Effector memory CD8-positive, alpha-beta T cell (primary cell): Measurements from ENCODE around the gene SH3RF3.

Source experiments
- ATAC-seq: fragments of 150-1000 bp; cut with Tn5 transposase; replicated peaks from 2 replicates; pipeline ENCODE4 v1.10.0; 2021; ENCODE audit warnings: mild to moderate bottlenecking, moderate library complexity
- DNase-seq, 3 experiments: peaks; one replicate each; pipeline ENCODE4 v3.0.0; 2021
- H3K27ac Mint-ChIP-seq, 2 donors: one replicate each; pipeline ENCODE4 v1.8.0; 2022; ENCODE audit warnings: mild to moderate bottlenecking in 2 of 2, mixed read lengths in 2 of 2, moderate library complexity in 2 of 2
- H3K27me3 Mint-ChIP-seq, 2 donors: one replicate each; pipeline ENCODE4 v1.8.0; 2022; ENCODE audit warnings: mixed read lengths in 2 of 2
- H3K36me3 Mint-ChIP-seq: one replicate; pipeline ENCODE4 v1.8.0; 2022; ENCODE audit warnings: mild to moderate bottlenecking, moderate library complexity, mixed read lengths; ENCODE audit not compliant: insufficient read depth
- H3K4me1 Mint-ChIP-seq, 2 donors: one replicate each; pipeline ENCODE4 v1.8.0; 2022; ENCODE audit warnings: low read depth in 2 of 2, mixed read lengths in 2 of 2
- H3K4me3 Mint-ChIP-seq, 2 donors: one replicate each; pipeline ENCODE4 v1.8.0; 2022; ENCODE audit warnings: mild to moderate bottlenecking in 2 of 2, mixed read lengths in 2 of 2, moderate library complexity in 2 of 2
- H3K9me3 Mint-ChIP-seq, 2 donors: one replicate each; pipeline ENCODE4 v1.8.0; 2022; ENCODE audit warnings: mixed read lengths in 2 of 2

SH3RF3 gene

GRCh38 chr2:109370399-109371035 lies 241.5 kb downstream of the SH3RF3 start:
- DNase-seq (no peak), ATAC-seq (no peak)
- H3K27ac Mint-ChIP-seq, result no peak overlapping the region
- peaks cover 8 to 41% of the 10 kb centered on the region in 2 donors for H3K27me3 Mint-ChIP-seq
- no peak overlapping the region for H3K4me3 Mint-ChIP-seq
- no peaks in the 10 kb centered on the region for H3K9me3 Mint-ChIP-seq
- no peaks in the 10 kb centered on the region for H3K36me3 Mint-ChIP-seq
- no peaks in the 10 kb centered on the region for H3K4me1 Mint-ChIP-seq

GRCh38 chr2:109371481-109372170 lies 242.6 kb downstream of the SH3RF3 start:
- Mint-ChIP-seq H3K4me3 (no peak overlapping the region), H3K27me3 (peaks cover 8 to 49% of the 10 kb centered on the region in 2 donors), H3K27ac (no peak overlapping the region), H3K4me1 (no peaks in the 10 kb centered on the region), H3K9me3 (no peaks in the 10 kb centered on the region), H3K36me3 (no peaks in the 10 kb centered on the region)
- ATAC-seq (no peak), DNase-seq (no peak)

GRCh38 chr2:109372171-109372568 lies 243.2 kb downstream of the SH3RF3 start:
- ATAC-seq, result no peak
- Mint-ChIP-seq H3K4me1 (no peaks in the 10 kb centered on the region), H3K4me3 (no peak overlapping the region), H3K9me3 (no peaks in the 10 kb centered on the region), H3K27me3 (peaks cover 12 to 55% of the 10 kb centered on the region in 2 donors), H3K27ac (no peak overlapping the region), H3K36me3 (no peaks in the 10 kb centered on the region)
- no peak for DNase-seq

- H3K27ac Mint-ChIP-seq, result no peak overlapping the region
- ATAC-seq (no peak), DNase-seq (no peak)
- H3K27me3 Mint-ChIP-seq, result peaks cover 11 to 59% of the 10 kb centered on the region in 2 donors
- H3K36me3 Mint-ChIP-seq, result no peaks in the 10 kb centered on the region
- no peaks in the 10 kb centered on the region for H3K9me3 Mint-ChIP-seq
- H3K4me3 Mint-ChIP-seq, result no peak overlapping the region
- H3K4me1 Mint-ChIP-seq, result no peaks in the 10 kb centered on the region
These were observed 243.6 kb downstream of the SH3RF3 start for GRCh38 chr2:109372614-109373013.

GRCh38 chr2:109373791-109374547 lies 245.0 kb downstream of the SH3RF3 start:
- no peak overlapping the region for H3K4me3 Mint-ChIP-seq
- no peaks in the 10 kb centered on the region for H3K9me3 Mint-ChIP-seq
- no peaks in the 10 kb centered on the region for H3K36me3 Mint-ChIP-seq
- H3K27me3 Mint-ChIP-seq, result peaks cover 7 to 73% of the 10 kb centered on the region in 2 donors
- no peaks in the 10 kb centered on the region for H3K4me1 Mint-ChIP-seq
- no peak overlapping the region for H3K27ac Mint-ChIP-seq
- no peak for DNase-seq
- no peak for ATAC-seq

GRCh38 chr2:109374548-109375130 lies 245.6 kb downstream of the SH3RF3 start:
- Mint-ChIP-seq H3K27me3 (peaks cover 7 to 80% of the 10 kb centered on the region in 2 donors), H3K4me1 (no peaks in the 10 kb centered on the region), H3K9me3 (no peaks in the 10 kb centered on the region), H3K4me3 (no peak overlapping the region), H3K27ac (no peak overlapping the region), H3K36me3 (no peaks in the 10 kb centered on the region)
- ATAC-seq, result no peak
- no peak for DNase-seq

GRCh38 chr2:109375131-109375561 lies 246.1 kb downstream of the SH3RF3 start:
- no peaks in the 10 kb centered on the region for H3K9me3 Mint-ChIP-seq
- no peak overlapping the region for H3K4me3 Mint-ChIP-seq
- H3K27me3 Mint-ChIP-seq, result peaks cover 7 to 83% of the 10 kb centered on the region in 2 donors
- H3K27ac Mint-ChIP-seq, result no peak overlapping the region
- ATAC-seq (no peak), DNase-seq (no peak)
- H3K36me3 Mint-ChIP-seq, result no peaks in the 10 kb centered on the region
- H3K4me1 Mint-ChIP-seq, result no peaks in the 10 kb centered on the region

- Mint-ChIP-seq H3K27ac (no peak overlapping the region), H3K27me3 (peaks cover 7 to 79% of the 10 kb centered on the region in 2 donors), H3K4me3 (no peak overlapping the region), H3K36me3 (no peaks in the 10 kb centered on the region), H3K9me3 (no peaks in the 10 kb centered on the region), H3K4me1 (no peaks in the 10 kb centered on the region)
- DNase-seq (no peak), ATAC-seq (no peak)
These were observed 246.7 kb downstream of the SH3RF3 start for GRCh38 chr2:109375656-109376055.

- ATAC-seq (no peak), DNase-seq (no peak)
- Mint-ChIP-seq H3K27me3 (peaks cover 7 to 75% of the 10 kb centered on the region in 2 donors), H3K27ac (no peak overlapping the region), H3K9me3 (no peaks in the 10 kb centered on the region), H3K36me3 (no peaks in the 10 kb centered on the region), H3K4me1 (no peaks in the 10 kb centered on the region), H3K4me3 (no peak overlapping the region)
These were observed 247.1 kb downstream of the SH3RF3 start for GRCh38 chr2:109376115-109376514.

- H3K4me3 Mint-ChIP-seq, result no peak overlapping the region
- H3K36me3 Mint-ChIP-seq, result no peaks in the 10 kb centered on the region
- no peaks in the 10 kb centered on the region for H3K4me1 Mint-ChIP-seq
- DNase-seq (no peak), ATAC-seq (no peak)
- H3K27ac Mint-ChIP-seq, result no peak overlapping the region
- H3K27me3 Mint-ChIP-seq, result peaks cover 7 to 69% of the 10 kb centered on the region in 2 donors
- H3K9me3 Mint-ChIP-seq, result no peaks in the 10 kb centered on the region
These were observed 247.9 kb downstream of the SH3RF3 start for GRCh38 chr2:109376796-109377495.

- DNase-seq (no peak), ATAC-seq (no peak)
- Mint-ChIP-seq H3K36me3 (peaks cover 2% of the 10 kb centered on the region), H3K4me3 (no peak overlapping the region), H3K9me3 (no peaks in the 10 kb centered on the region), H3K4me1 (peaks cover 0 to 2% of the 10 kb centered on the region in 2 donors), H3K27me3 (peaks cover 7 to 72% of the 10 kb centered on the region in 2 donors), H3K27ac (no peak overlapping the region)
These were observed 249.0 kb downstream of the SH3RF3 start for GRCh38 chr2:109377976-109378375.

- Mint-ChIP-seq H3K36me3 (peaks cover 2% of the 10 kb centered on the region), H3K27me3 (peaks cover 7 to 65% of the 10 kb centered on the region in 2 donors), H3K4me1 (peaks cover 0 to 2% of the 10 kb centered on the region in 2 donors), H3K9me3 (no peaks in the 10 kb centered on the region), H3K4me3 (no peak overlapping the region), H3K27ac (no peak overlapping the region)
- ATAC-seq (no peak), DNase-seq (no peak)
These were observed 249.7 kb downstream of the SH3RF3 start for GRCh38 chr2:109378682-109379081.

- DNase-seq, result no peak
- no peak for ATAC-seq
- Mint-ChIP-seq H3K4me3 (no peak overlapping the region), H3K4me1 (peaks cover 0 to 2% of the 10 kb centered on the region in 2 donors), H3K9me3 (no peaks in the 10 kb centered on the region), H3K36me3 (peaks cover 2% of the 10 kb centered on the region), H3K27ac (no peak overlapping the region), H3K27me3 (peaks cover 7 to 63% of the 10 kb centered on the region in 2 donors)
These were observed 250.5 kb downstream of the SH3RF3 start for GRCh38 chr2:109379507-109379906.
